Activated naive CD8-positive, alpha-beta T cell treated with anti-CD3 and anti-CD28 coated beads, Interleukin-2, amount 10 ng/mL, durations not matched to agents 7 days and 5 days (primary cell): ENCODE measurements around the gene SF3A2. TPM values are rescaled to one million over a fixed set of nuclear protein-coding genes. Genes with fewer than 3 reads are reported as not detected.

Experiments
- ATAC-seq: fragments of 150-1000 bp; cut with Tn5 transposase; one replicate; pipeline ENCODE4 v1.10.0; 2021; ENCODE audit warnings: low read depth, moderate library complexity
- POLR2A ChIA-PET: fragments of 350-600 bp; sonication (Branson Sonifier 250); formaldehyde crosslinking; loops from one replicate; lab custom pipeline; 2021; ENCODE audit warnings: antibody characterized with exemption; lab: Charles Lee
- DNase-seq: peaks from one replicate; pipeline ENCODE4 v3.0.0; 2021
- H3K27ac Mint-ChIP-seq: one replicate; pipeline ENCODE4 v1.8.0; 2022; ENCODE audit warnings: mild to moderate bottlenecking, mixed read lengths
- H3K27me3 Mint-ChIP-seq: one replicate; pipeline ENCODE4 v1.8.0; 2022; ENCODE audit warnings: mild to moderate bottlenecking, moderate library complexity, mixed read lengths
- H3K36me3 Mint-ChIP-seq: one replicate; pipeline ENCODE4 v1.8.0; 2021; ENCODE audit warnings: mild to moderate bottlenecking, mixed read lengths
- H3K4me1 Mint-ChIP-seq: one replicate; pipeline ENCODE4 v1.8.0; 2021; ENCODE audit warnings: mixed read lengths
- H3K4me3 Mint-ChIP-seq: one replicate; pipeline ENCODE4 v1.8.0; 2022; ENCODE audit warnings: mild to moderate bottlenecking, moderate library complexity, mixed read lengths
- H3K9me3 Mint-ChIP-seq: one replicate; pipeline ENCODE4 v1.8.0; 2021; ENCODE audit warnings: mixed read lengths
- total RNA-seq, 2 experiments: library from RNA; stranded (reverse); gene quantifications; one replicate each; pipeline ENCODE4 v1.2.3, GENCODE V29; 2021

The SF3A2 gene
- total RNA-seq, 2 experiments from 2014 or later = 171 TPM

GRCh38 chr19:2226051-2226839 lies 10.4 kb upstream of the SF3A2 start:
- no peak overlapping the region for H3K4me3 Mint-ChIP-seq
- DNase-seq (no peak), ATAC-seq (no peak)
- POLR2A ChIA-PET = no interaction called here
- no peaks in the 10 kb centered on the region for H3K27me3 Mint-ChIP-seq
- H3K4me1 Mint-ChIP-seq = peaks cover 6% of the 10 kb centered on the region
- no peaks in the 10 kb centered on the region for H3K9me3 Mint-ChIP-seq
- H3K36me3 Mint-ChIP-seq = peaks cover 7% of the 10 kb centered on the region
- H3K27ac Mint-ChIP-seq = no peak overlapping the region

GRCh38 chr19:2226840-2227360 lies 9.7 kb upstream of the SF3A2 start:
- Mint-ChIP-seq H3K9me3 (no peaks in the 10 kb centered on the region), H3K27me3 (no peaks in the 10 kb centered on the region), H3K27ac (no peak overlapping the region), H3K4me3 (no peak overlapping the region), H3K4me1 (peaks cover 6% of the 10 kb centered on the region), H3K36me3 (peaks cover 7% of the 10 kb centered on the region)
- POLR2A ChIA-PET = no interaction called here
- DNase-seq (no peak), ATAC-seq (no peak)

- POLR2A ChIA-PET = no interaction called here
- Mint-ChIP-seq H3K9me3 (no peaks in the 10 kb centered on the region), H3K27me3 (no peaks in the 10 kb centered on the region), H3K27ac (no peak overlapping the region), H3K4me3 (no peak overlapping the region), H3K36me3 (peaks cover 5% of the 10 kb centered on the region), H3K4me1 (peaks cover 6% of the 10 kb centered on the region)
- no peak for ATAC-seq
- no peak for DNase-seq
These were observed 9.0 kb upstream of the SF3A2 start for GRCh38 chr19:2227415-2228156.

DNA sequence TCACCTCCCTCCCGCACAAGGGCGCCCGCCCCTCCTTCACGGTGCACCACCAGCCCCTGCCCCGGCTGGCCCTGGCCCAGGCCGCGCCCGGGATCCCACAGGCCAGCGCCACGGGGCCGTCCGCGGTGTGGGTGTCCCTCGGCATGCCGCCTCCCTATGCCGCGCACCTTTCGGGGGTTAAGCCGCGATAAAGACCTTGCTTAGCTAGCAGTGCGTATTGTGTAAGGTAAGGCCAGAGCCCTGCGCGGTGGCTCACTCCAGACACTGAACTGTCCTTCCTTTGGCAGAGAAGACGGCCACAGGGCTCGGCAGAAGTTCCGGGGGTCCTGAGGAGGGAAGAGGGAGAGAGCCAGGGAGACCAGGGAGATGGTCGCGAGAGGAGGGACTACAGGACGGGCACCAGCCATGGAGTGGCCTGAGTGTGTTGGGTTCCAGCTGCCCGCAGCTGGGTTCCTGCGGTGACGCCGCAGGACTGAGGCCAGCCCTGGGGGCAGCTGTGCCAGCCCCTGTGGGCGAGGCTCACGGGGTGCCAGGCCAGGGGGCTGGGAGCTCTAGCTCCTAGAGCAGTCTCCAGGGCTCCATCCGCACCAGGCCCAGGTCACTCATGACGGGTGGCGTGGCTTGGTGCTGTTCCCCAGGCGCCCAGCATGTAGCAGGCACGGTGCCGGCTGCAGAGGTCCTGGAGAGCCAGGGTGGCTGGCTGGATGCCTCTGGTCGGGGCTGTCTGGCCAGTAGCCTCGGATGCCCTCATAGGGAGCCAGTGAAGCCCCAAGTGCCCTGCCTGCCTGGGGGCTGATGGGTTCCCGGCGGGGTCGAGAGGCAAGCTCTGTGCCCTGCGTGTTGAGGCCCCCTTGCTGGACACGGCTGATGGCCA lies 8.2 kb upstream of the SF3A2 start:
- Mint-ChIP-seq H3K27me3 (no peaks in the 10 kb centered on the region), H3K27ac (no peak overlapping the region)
- ATAC-seq = no peak

GRCh38 chr19:2229103-2230032 lies 7.3 kb upstream of the SF3A2 start:
- Mint-ChIP-seq H3K27me3 (no peaks in the 10 kb centered on the region), H3K9me3 (no peaks in the 10 kb centered on the region), H3K27ac (no peak overlapping the region), H3K4me1 (peaks cover 6% of the 10 kb centered on the region), H3K36me3 (peaks cover 6% of the 10 kb centered on the region), H3K4me3 (no peak overlapping the region)
- POLR2A ChIA-PET = interaction anchor here (0.7 kb wide), 1 partner anchor 11 kb away, joined by 5 read pairs; no protein-coding TSS in a partner anchor
- no peak for ATAC-seq
- DNase-seq = no peak

More for the DNA sequence above, 8.2 kb upstream of the SF3A2 start:
- peaks cover 4% of the 10 kb centered on the region for H3K36me3 Mint-ChIP-seq
- no peak for DNase-seq
- H3K9me3 Mint-ChIP-seq = no peaks in the 10 kb centered on the region
- peaks cover 6% of the 10 kb centered on the region for H3K4me1 Mint-ChIP-seq
- H3K4me3 Mint-ChIP-seq = no peak overlapping the region
- POLR2A ChIA-PET = no interaction called here

DNA sequence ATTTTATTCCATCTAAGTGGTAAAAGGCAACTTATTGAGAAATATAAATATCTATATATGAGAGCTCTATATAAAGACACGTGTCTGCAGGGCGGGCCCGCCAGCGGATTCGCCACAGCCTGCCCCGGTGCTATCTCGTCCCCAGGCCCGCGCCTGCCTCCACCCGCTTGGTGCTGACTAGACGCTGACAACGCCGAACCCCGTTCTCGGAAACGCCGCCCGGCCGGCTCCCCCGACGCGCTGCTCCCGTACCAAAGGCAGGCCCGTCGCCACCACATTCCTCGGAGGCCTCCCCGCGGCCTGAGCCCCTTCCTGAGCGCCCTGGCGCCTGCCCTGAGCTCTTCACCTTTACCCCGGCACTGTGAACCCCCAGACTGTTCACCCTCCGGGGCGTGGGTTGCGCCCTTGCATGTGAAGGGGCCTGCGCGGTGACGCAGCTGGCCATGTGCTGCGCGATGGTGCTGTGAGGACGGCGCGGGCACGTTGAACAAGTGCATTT lies 6.5 kb upstream of the SF3A2 start:
- no peak for ATAC-seq
- H3K4me1 Mint-ChIP-seq = peaks cover 10% of the 10 kb centered on the region
- H3K4me3 Mint-ChIP-seq = no peak overlapping the region
- no peak for DNase-seq
- peaks cover 6% of the 10 kb centered on the region for H3K36me3 Mint-ChIP-seq
- H3K27me3 Mint-ChIP-seq = no peaks in the 10 kb centered on the region
- POLR2A ChIA-PET = interaction anchor here (0.7 kb wide), 1 partner anchor 10 kb away, joined by 5 read pairs; no protein-coding TSS in a partner anchor
- H3K27ac Mint-ChIP-seq = no peak overlapping the region
- no peaks in the 10 kb centered on the region for H3K9me3 Mint-ChIP-seq

DNA sequence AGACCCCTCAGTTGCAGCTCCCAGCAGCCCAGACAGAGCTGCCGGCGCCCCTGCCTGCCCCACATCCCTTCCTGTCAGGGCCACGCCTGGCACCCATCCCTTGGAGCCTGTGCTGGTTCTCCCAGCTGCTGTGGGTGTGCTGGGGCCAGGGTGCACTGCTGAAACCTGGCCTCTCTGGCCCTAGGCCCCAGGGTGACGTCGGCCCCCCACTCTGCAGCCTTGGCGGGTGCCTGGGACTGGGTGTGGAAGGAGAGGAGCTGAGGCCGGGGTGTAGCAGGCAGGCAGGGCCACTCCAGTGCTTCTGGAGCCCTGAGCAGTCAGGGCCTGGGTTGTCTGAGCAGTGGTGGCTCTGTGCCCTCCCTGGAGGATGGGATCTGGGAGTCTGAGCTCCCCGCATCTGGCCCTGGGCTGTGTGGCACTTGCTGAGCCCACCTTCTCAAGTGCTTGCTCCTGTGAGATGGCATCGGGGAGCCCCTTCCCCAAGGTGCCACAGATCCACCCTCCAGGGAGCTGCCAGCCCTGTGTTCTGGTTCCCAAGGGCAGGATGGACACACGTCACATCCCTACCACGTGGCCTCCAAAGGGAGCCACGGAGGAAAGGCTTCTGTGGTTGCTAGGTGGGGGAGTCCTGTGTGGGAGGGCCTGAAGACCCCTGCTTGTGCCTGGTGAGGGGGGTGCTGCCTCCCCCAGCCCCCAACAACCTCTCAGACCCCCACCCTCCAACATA lies 5.7 kb upstream of the SF3A2 start:
- Mint-ChIP-seq H3K4me1 (peaks cover 13% of the 10 kb centered on the region), H3K27me3 (no peaks in the 10 kb centered on the region), H3K9me3 (no peaks in the 10 kb centered on the region), H3K36me3 (peaks cover 4% of the 10 kb centered on the region), H3K27ac (no peak overlapping the region), H3K4me3 (no peak overlapping the region)
- POLR2A ChIA-PET = no interaction called here
- DNase-seq (no peak), ATAC-seq (no peak)

DNA sequence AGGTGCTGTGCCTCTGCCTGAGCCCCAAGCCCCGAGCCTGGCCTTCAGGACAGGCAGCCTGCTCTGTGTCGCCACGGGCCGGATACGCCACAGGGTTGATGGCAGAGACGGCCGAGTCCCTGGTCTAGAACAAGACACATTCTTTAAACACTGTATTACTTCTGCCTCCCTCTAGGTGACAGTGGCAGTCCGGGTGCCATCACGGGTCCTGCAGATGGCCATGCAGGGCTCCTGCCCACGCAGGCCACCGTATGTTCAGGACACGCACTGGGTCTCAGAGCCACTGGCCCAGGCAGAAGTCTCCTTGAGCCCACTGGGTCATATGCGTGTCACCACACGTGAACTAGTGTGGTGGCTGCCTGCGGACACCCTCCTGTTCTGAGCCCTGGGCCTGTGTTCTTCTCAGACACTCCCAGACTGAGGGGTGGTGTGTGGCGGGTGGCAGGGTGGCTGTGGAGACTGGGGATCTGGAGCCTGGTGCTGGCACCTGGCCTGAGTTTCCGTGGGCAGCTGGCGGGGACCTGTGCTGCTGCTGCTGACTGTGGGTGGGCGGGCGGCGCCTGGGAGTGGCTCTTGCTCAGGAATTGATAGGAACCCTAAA lies 4.9 kb upstream of the SF3A2 start:
- Mint-ChIP-seq H3K27ac (no peak overlapping the region), H3K27me3 (no peaks in the 10 kb centered on the region), H3K4me1 (peaks cover 13% of the 10 kb centered on the region), H3K36me3 (peaks cover 6% of the 10 kb centered on the region), H3K4me3 (no peak overlapping the region), H3K9me3 (no peaks in the 10 kb centered on the region)
- POLR2A ChIA-PET = no interaction called here
- ATAC-seq (no peak), DNase-seq (no peak)

GRCh38 chr19:2232286-2233151 lies 4.1 kb upstream of the SF3A2 start:
- peaks cover 6% of the 10 kb centered on the region for H3K36me3 Mint-ChIP-seq
- no peak for ATAC-seq
- H3K27me3 Mint-ChIP-seq = no peaks in the 10 kb centered on the region
- no peak for DNase-seq
- POLR2A ChIA-PET = interaction anchor here (0.6 to 1.2 kb wide), 2 partner anchors 95 to 113 kb away, joined by 3 read pairs; partner anchors contain the start of gene LSM7
- H3K9me3 Mint-ChIP-seq = no peaks in the 10 kb centered on the region
- no peak overlapping the region for H3K4me3 Mint-ChIP-seq
- H3K27ac Mint-ChIP-seq = no peak overlapping the region
- peaks cover 16% of the 10 kb centered on the region for H3K4me1 Mint-ChIP-seq

GRCh38 chr19:2233601-2234280 lies 2.9 kb upstream of the SF3A2 start:
- DNase-seq (no peak), ATAC-seq (no peak)
- H3K27me3 Mint-ChIP-seq = no peaks in the 10 kb centered on the region
- H3K4me1 Mint-ChIP-seq = peaks cover 28% of the 10 kb centered on the region
- peak overlapping the region; percentile 100 for H3K4me3 Mint-ChIP-seq
- peaks cover 15% of the 10 kb centered on the region for H3K36me3 Mint-ChIP-seq
- H3K27ac Mint-ChIP-seq = peak overlapping the region; percentile 63
- no peaks in the 10 kb centered on the region for H3K9me3 Mint-ChIP-seq
- POLR2A ChIA-PET = interaction anchor here (0.6 to 1.2 kb wide), 4 partner anchors 56 to 336 kb away, joined by 3 read pairs; partner anchors contain the start of gene LSM7
